HG02642 (cell line): Measurements from ENCODE around the gene SFXN2.
"Not testable (repeated sequence)": the region's sequence is repeated elsewhere in the genome, so short reads cannot be mapped to it uniquely, and the experiment has no call there.

Source experiments
- ATAC-seq: cut with Tn5 transposase; IDR thresholded peaks from one replicate; pipeline ENCODE4 v1.9.1; 2021; ENCODE audit warnings: mild to moderate bottlenecking; ENCODE audit not compliant: unreplicated experiment, poor library complexity

Gene SFXN2

DNA sequence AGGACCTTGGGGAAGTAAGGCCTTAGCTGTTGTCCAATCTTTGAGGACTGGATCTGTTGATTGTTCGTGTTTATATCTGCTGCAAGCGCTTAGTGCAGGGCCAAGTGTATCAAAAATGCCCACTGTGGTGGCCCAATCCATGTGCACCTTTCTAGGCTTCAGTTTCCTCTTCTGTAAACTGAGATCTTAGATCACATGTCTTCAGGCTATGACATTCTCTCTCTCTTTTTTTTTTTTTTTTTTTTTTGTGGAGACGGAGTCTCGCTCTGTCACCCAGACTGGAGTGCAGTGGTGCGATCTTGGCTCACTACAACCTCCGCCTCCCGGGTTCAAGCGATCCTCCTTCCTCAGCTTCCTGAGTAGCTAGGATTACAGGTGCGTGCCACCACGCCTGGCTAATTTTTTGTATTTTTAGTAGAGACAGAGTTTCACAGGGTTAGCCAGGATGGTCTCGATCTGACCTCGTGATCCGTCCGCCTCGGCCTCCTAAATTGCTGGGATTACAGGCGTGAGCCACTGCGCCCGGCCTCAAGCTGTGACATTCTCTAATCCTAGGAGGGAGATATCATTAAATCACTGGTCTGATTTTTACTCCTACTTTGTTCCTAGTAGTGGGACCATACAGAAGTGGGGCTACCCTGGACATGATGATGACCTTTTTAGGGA is 2.6 kb downstream of the SFXN2 start:
- ATAC-seq, result not testable (repeated sequence)

DNA sequence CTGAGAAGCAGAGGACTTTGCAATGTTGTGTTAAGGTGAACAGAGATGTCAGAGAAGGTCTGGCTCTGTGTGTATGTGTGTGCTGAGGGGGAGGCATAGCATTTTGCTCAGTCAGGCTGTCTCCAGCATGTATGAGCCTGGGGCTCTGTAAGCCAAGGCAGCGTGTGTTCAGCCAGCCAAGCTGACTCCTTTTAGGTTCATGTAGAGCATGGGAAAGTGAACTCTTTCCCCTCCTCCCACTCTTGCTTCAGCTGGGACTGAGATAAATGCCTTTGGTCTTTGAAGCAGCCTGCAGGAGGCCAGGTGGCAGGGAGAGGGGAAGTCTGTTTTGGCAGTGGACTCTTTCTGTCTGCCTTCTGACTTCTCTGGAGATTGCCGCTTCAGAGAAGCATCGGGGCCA is 3.8 kb downstream of the SFXN2 start:
- ATAC-seq, result no peak

DNA sequence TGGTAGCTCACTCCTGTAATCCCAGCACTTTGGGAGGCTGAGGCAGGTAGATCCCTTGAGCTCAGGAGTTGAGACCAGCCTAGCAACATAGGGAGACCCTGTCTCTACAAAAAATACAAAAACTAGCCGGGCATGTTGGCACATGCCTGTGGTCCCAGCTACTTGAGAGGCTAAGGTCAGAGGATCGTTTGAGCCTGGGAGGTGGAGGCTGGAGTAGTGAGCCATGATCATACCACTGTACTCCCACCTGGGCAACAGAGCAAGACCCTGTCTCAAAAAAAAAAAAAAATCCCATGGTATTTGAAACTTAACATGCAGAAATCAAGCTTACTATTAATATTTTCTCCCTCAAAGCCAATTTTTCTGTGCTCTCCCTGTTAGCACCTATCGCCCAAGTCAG is 5.9 kb downstream of the SFXN2 start:
- ATAC-seq, result no peak

DNA sequence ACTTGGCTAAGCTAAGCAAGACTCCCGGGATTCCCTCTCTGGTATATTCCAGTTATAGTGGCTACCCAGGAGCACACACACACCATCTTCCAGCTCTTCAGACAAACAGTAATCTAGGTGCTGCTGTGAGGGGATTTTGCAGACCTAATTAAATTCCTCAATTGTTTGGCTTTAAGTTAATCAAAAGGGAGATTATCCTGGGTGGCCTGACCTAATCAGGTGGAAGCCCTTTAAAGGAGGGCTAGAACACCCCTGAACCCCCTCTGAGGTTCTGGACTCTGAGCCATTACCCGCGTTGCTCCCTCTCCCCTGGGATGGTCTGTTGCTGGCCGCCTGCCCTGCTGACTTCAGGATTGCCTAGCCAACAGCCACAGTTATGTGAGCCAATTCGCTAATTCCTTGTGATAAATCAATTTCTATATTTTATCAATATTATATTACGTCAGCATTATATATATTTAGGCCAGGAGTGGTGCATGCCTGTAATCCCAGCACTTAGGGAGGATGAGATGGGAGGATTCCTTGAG is 6.4 kb downstream of the SFXN2 start:
- ATAC-seq, result no peak

DNA sequence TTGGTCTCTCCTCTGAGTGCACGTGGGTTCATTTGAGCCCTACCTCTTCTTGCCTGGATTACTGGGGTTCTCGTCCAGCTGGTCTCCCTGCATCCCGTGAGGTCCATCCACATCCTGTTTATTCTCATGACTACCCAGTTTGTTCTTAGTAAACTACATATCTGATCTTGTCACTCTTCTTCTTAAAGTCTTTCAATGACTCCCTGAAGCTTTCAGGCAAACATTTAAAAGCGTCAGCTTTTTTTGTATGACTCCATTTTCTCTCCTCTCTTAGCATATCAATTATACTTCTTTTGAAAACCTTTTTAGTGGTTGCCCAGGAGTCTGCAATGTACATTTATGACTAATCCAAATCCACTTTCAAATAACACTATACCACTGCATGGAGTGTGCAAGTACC is 7.5 kb downstream of the SFXN2 start:
- ATAC-seq, result no peak

DNA sequence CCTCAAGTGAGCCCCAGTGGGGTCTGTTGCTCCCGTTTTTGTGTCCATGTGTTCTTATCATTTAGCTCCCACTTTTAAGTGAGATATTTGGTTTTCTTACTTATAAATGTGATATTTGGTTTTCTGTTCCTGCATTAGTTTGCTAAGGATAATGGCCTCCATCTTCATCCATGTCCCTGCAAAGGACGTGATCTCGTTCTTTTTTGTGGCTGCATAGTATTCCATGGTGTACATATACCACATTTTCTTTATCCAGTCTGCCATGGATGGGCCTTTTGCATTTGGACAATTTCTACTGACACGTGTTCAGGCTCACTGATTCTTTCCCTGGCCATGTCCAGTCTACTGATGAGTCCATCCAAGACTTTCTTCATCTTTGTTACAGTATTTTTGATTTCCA is 9.6 kb downstream of the SFXN2 start:
- no peak for ATAC-seq

DNA sequence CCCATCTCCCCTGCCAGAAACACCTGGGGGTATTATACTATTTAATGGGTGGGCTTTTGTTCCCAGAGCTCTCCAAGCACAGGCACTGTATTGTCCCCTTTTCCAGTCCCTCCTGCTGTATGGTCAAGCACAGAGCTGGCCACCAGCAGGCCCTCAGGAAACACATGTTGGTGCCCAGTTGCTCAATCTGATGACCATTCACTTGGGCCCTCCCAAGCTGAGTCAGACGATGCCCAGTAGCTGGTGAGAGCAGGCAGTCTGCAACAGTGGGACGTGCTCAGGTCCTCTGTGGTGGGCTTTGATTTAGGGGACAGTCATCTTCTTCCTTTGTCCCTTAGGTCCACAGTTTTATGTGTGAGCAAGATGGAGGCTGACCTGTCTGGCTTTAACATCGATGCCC is 11.8 kb downstream of the SFXN2 start:
- no peak for ATAC-seq

DNA sequence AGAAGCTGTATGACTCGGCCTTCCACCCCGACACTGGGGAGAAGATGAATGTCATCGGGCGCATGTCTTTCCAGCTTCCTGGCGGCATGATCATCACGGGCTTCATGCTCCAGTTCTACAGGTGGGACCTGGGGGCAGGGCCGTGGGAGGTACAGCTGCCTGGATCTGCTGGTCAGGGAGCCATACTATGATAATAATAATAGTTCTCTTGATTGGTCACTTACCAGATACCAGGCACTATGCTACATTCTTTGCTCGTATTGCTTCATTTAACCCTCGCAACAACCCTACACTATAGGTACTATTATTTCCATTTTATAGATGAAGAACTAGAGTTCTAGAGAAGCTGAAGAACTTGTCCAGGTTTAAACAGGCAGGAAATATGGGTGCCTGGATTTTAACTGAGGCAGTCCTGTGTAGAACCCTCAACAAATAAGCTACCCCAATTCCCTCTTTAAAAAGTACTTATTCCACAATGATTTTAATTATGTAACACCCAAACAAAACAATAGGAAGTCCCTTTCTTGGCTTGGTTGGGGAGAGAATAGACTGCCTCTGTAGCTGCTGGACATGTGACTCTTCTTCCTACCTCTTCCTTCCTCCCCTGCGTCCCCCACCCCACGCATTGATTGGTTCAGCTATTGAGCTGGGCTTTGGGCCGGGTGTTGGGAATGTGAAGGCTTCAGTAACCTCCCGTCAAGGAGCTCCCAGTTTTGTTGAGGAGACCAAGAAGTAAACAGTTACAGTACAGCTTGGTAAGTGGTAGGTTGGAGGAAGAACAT is 12.8 kb downstream of the SFXN2 start:
- ATAC-seq, result no peak

DNA sequence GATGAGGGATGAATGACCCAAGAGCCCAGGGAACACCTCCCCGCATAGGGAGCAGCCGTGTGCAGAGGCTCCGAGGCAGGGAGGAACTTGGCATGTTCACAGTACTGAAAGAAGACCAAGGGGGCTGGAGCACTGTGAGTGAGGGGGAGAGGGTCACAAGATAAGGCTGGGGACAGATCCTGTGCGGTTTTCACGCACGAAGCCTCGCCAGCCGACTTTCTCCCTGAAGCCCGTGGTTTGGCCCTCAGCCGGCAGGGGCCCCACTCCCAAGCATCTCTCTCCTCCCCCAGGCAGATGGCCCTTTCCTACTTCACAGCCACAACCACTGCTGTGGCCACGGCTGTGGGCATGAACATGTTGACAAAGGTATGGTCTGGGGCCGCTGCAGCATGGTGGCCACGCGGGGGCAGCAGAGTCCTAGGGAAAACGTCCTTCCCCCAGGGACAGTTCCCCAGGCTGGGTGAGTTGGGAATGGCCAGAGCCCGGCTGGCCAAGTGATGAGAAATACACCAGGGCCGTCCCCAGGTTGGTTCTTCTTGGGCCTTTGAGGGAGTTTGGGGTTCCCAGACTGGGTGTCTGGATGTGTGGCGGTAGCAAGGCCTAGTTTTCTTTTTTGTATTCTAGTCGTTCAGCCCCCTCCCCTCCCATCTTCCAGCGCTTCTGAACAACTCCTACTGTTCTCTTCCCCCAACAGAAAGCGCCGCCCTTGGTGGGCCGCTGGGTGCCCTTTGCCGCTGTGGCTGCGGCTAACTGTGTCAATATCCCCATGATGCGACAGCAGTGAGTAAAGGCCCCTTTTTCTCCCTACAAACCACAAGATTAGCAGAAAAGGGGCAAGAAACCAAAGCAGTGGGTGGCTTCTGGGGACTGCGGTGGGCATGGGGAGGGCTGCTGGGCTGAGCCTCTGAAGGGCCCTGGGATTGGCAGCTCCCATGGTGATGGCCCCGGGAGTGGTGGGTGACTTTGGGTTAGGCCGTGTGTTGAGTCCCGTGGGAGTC is 14.9 kb downstream of the SFXN2 start:
- ATAC-seq, result no peak

DNA sequence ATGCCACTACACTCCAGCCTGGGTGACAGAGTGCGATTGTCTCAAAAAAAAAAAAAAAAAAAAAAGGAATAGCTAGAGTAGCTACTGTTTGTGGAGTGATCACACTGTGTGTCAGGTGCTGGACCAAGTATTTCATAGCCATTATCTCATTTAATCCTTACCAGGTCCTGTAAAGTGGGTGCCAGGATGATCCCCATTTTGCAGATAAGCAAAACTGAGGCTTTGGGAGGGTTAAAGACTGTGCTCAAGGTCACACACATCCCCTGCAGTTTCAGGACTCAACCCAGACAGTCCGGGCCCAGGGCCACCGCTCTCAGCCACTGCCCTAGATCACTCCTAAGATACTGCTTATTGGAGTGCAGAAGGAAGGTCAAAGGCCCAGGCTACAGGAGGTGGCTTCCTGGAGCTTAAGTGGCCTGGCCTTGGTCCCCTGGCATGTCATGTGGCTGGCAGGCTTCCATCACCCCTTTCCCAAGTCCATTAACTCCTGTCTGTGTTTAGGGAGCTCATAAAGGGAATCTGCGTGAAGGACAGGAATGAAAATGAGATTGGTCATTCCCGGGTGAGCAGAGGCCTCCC is 16.9 kb downstream of the SFXN2 start:
- no peak for ATAC-seq

DNA sequence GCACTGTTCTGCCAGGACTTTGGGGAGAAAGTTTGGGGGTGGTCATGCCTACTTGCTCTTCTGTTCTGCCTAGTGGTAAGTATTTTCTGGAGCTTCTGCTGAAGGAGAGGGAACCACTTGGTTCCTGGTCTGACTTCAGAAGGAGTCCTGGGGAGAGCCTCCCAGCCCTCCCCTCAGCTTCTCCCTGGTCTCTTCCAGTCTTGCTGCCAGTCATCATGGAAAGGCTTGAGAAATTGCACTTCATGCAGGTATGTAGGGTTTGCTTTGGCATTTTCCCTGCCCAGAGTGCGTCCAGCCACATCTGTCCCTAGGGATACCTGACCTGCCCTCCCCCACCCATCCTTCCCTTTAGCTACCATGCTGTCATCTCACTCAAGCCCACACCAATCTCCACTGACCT is 18.2 kb downstream of the SFXN2 start:
- ATAC-seq, result no peak

DNA sequence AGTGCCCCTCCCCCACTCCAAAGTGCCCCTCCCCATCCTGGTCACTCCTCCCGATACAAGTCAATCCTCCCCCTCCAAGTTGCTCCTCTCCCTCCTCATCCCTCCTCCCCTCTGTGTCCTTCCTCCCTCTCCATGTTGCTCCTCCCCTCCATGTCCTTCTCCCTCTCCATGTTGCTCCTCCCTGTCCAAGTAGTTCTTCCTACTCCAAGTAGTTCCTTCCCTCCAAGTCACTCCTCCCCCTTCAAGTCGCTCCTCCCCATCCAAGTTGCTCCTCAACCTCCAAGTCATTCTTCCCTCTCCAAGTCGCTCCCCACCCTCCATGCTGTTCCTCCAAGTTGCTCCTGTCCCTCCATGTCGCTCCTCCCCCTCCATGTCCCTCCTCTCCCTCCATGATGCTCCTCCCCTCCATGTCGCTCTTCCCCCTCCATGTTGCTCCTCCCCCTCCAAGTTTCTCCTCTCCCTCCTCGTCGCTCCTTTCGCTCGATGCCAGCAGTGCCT is 20.7 kb downstream of the SFXN2 start:
- no peak for ATAC-seq

DNA sequence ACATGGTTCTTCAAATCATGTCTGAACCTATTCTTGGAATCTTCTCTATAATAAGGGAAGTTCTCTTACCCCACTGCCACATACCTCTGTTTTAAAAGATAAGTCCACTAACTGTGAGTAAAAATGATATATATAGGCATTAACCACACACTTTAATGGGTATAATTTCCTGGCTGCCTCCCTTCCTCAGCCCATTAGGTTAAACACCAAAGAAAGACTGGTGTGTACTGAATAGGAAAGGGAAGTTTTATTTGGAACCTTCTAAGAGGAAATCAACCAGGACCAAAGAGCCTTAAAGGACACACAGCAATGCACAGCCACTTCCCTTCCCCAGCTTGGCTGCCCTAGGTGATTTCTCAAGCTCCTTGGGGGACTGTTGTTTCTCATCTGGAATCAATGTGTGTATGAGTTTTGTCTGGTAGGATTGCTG is 24.3 kb downstream of the SFXN2 start:
- ATAC-seq, result no peak

DNA sequence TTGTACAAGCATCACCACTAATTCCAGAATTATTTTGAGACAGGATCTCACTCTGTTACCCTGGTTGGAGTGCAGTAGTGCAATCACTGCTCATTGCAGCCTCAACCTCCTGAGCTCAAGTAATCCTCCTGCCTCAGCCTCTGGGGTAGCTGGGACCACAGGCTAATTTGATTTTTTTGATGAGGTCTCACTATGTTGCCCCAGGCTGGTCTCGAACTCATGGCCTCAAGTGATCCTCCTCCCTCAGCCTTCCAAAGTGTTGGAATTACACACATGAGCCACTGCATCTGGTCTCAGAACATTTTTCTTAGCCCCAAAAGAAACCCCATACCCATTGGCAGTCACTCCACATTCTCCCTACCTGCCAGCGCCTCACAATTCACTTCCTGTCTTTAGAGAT is 25.8 kb downstream of the SFXN2 start:
- no peak for ATAC-seq

DNA sequence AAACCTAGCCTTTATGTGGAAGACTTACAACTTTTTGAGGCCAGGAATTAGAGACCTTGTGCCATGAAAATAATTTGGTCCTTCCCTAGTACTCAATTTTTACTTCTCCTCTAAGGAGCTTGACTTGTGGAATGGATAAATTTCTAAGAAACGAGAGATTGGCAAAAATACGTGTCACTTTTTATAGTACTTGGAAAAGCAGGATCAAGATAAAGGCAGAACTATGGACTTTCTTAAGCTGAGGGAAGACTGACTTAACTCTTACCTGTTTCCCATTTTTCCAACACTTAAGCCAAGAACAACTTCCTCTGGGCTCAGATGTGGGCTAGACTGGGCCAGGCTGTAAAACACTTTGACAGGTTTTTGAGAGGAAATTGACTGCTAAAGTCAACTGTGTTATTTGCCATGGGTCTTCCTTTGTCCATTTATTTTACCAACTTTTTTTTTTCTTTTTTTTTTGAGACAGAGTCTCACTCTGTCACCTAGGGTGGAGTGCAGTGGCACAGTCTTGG is 27.3 kb downstream of the SFXN2 start:
- ATAC-seq, result no peak

DNA sequence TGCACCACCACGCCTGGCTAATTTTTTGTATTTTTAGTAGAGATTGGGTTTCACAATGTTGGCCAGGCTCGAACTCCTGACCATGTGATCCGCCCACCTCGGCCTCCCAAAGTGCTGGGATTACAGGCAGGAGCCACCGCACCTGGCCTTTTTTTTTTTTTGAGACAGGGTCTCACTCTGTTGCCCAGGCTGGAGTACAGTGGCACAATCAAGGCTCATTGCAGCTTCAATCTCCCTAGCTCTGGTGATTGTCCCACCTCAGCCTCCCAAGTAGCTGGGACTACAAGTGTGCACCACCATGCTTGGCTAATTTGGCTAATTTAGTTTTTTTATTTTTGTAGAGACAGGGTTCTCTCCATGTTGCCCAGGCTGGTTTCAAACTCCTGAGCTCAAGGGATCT is 27.9 kb downstream of the SFXN2 start:
- not testable (repeated sequence) for ATAC-seq

DNA sequence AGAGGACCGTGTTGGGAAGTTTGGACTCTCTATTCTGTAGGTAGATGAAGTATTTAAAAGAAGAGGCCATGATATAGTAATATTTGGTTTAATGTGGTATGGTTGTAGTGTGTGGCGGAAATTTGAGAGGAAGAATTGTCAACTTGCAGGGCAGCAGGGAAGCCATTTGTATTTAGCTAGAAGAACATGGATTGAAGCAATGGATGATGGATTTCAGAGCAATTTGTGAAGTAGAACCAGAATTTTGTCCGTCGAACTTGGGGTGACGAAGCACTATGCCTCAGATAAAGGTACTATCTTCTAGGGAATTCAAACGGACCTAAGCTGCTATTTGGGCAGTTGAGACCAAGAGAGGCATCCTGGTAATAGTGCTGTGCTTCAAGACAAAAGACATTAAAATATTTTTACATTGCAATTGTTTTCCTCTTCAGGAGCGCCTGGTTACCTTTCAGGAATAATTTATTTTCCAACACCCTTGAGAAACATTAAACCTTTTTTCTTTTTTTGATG is 28.7 kb downstream of the SFXN2 start:
- no peak for ATAC-seq

DNA sequence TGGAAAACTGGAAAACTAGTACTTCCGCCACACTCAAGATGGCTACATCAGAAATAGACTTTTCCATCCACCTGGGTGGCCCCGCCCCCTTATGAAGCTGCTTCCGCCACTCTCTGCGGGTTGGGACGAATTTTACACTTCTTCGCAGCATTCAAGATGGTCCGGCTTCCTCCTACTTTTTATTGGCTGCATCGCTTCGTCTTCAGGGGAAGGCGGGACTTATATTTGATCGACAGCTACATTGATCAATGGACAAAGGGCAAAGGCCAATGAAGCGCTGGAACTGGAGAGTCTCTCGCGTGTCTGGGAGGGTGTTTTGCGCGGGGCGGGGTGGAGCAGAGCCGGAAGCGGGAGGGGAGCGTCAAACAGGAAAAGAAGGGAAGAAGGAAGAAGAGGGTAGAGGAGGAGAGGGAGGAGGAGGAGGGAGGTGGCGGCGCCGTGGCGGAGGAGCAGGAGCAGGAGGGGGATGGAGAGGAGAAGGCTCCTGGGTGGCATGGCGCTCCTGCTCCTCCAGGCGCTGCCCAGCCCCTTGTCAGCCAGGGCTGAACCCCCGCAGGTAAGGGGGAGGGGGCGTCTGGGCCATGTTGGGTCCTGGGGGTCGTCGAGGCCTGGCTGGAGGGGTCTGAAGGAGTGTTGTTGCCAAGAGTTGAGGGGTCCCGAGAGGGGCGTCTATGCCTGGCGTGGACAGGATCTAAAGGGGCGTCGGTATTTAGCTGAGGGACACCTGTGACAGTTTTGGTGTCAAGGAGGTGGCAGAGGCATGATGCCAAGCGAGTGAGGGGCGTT is 29.3 kb downstream of the SFXN2 start, which contains the start of gene WBP1L:
Gene WBP1L (plus strand): TSS at position 361 of the 786 bp plus-strand sequence. CDS start 106 bp downstream, at position 467.
- peak; percentile 95 for ATAC-seq
